Gastrocnemius medialis (tissue), 4 donors: Measurements from ENCODE around the gene CORT. TPM values are rescaled to one million over a fixed set of nuclear protein-coding genes. Genes with fewer than 3 reads are reported as not detected.

Experiments used
- ATAC-seq, 2 donors: fragments of 150-250 bp; one replicate each; pipeline ENCODE4 v1.9.1; 2016
- DNase-seq, 2 donors: peaks; one replicate each; pipeline ENCODE4 v3.0.0-alpha.2; 2019
- H3K27ac ChIP-seq, 4 donors: fragments of 200-600 bp; sonication (generic); 1 replicate in 1 of 4; 2 replicates in 3 of 4; pipeline ENCODE4 v1.5.1; 2016 to 2018; ENCODE audit warnings: mild to moderate bottlenecking in 2 of 4, moderate library complexity in 1 of 4
- H3K27me3 ChIP-seq, 3 donors: fragments of 200-600 bp; sonication (generic) in 2 of 3; 1 replicate in 1 of 3; 2 replicates in 2 of 3; pipeline versions ENCODE4 v1.5.1 to v1.6.0; 2016 to 2019; ENCODE audit warnings: mild to moderate bottlenecking in 1 of 3, moderate library complexity in 1 of 3
- H3K36me3 ChIP-seq, 2 donors: fragments of 200-600 bp; sonication (generic) in 1 of 2; one replicate each; pipeline ENCODE4 v1.5.1; 2017 to 2018
- H3K4me1 ChIP-seq, 2 donors: fragments of 200-600 bp; sonication (generic) in 1 of 2; one replicate each; pipeline ENCODE4 v1.5.1; 2016 to 2017; ENCODE audit warnings: mild to moderate bottlenecking in 2 of 2
- H3K4me3 ChIP-seq, 4 donors: fragments of 200-600 bp; sonication (generic) in 3 of 4; 1 replicate in 1 of 4; 2 replicates in 3 of 4; pipeline ENCODE4 v1.5.1; 2016 to 2019; ENCODE audit warnings: mild to moderate bottlenecking in 2 of 4
- H3K9me3 ChIP-seq, 3 donors: fragments of 200-600 bp; sonication (generic) in 2 of 3; 1 replicate in 1 of 3; 2 replicates in 2 of 3; pipeline ENCODE4 v1.5.1; 2016 to 2019
- POLR2A ChIP-seq, 2 donors: fragments of 450-650 bp; IDR thresholded peaks; one replicate each; pipeline ENCODE4 v1.6.1; 2017; ENCODE audit warnings: antibody characterized with exemption in 2 of 2, mild to moderate bottlenecking in 2 of 2, moderate library complexity in 2 of 2
- in situ Hi-C, 4 donors: fragments of 200-750 bp; cut with MboI; loops; one replicate each; pipeline versions ENCODE4 v1.15.0 to v1.8.0; 2017; ENCODE audit warnings: low sequenced_read_pairs in 4 of 4
- intact Hi-C: fragments of 100-400 bp; cut with DNase I; formaldehyde crosslinking; loops from one replicate; pipeline ENCODE4 v1.15.1; 2023; ENCODE audit warnings: low total_unique reads
- total RNA-seq, 4 donors: library from RNA; depleted of rRNA; stranded (reverse); fragments of >200 nt; gene quantifications; one replicate each; pipeline versions ENCODE4 v1.1.0 to v1.2.3, GENCODE V29; 2016
- TF ChIP-seq, protein P1 (sequence below), 5 experiments: fragments of 450-650 bp in 3 of 5; fragments of 200-600 bp in 2 of 5; sonication (generic) in 2 of 5; IDR thresholded peaks in 4 of 5; conservative IDR thresholded peaks in 1 of 5; 1 replicate in 4 of 5; 2 replicates in 1 of 5; pipeline ENCODE4 v1.5.1; 2016 to 2019; ENCODE audit warnings: antibody characterized with exemption in 5 of 5, mild to moderate bottlenecking in 3 of 5, moderate library complexity in 3 of 5

Gene CORT, protein sequence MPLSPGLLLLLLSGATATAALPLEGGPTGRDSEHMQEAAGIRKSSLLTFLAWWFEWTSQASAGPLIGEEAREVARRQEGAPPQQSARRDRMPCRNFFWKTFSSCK
- under 1 TPM in 1 of 4 donors, not detected in 3; 0.46 TPM for total RNA-seq

DNA sequence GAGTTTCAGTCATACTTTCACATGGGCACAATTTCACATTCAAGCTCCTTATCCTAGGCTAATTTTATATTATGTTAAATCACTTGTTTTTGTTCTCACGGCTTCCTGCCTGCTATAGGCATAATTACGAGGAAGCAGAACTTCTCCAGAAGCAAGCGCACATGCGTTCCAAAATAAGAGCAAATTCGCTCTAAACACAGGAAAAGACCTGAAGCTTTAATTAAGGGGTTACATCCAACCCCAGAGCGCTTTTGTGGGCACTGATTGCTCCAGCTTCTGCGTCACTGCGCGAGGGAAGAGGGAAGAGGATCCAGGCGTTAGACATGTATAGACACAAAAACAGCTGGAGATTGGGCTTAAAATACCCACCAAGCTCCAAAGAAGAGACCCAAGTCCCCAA is at the start of gene CORT:
Gene CORT (plus strand): TSS at position 281 of the 400 bp plus-strand sequence. CDS start 193 bp downstream, outside the sequence.
- Histone ChIP-seq H3K9me3 (no peaks in the 10 kb centered on the region), H3K27ac (no peak within 1 kb of the TSS), H3K4me3 (no peak within 1 kb of the TSS), H3K36me3 (no peaks in the 10 kb centered on the region), H3K4me1 (no peaks in the 10 kb centered on the region), H3K27me3 (peaks cover 9 to 10% (median 9%) of the 10 kb centered on the region in 3 donors)
- intact Hi-C loops = no loop called here
- DNase-seq (no peak), ATAC-seq (no peak)
- in situ Hi-C loops = loop anchor here in 1 of 4 donors (25.0 kb wide), 1 partner anchor 812 kb away; no protein-coding TSS in a partner anchor
- TF ChIP-seq, protein P1, sequence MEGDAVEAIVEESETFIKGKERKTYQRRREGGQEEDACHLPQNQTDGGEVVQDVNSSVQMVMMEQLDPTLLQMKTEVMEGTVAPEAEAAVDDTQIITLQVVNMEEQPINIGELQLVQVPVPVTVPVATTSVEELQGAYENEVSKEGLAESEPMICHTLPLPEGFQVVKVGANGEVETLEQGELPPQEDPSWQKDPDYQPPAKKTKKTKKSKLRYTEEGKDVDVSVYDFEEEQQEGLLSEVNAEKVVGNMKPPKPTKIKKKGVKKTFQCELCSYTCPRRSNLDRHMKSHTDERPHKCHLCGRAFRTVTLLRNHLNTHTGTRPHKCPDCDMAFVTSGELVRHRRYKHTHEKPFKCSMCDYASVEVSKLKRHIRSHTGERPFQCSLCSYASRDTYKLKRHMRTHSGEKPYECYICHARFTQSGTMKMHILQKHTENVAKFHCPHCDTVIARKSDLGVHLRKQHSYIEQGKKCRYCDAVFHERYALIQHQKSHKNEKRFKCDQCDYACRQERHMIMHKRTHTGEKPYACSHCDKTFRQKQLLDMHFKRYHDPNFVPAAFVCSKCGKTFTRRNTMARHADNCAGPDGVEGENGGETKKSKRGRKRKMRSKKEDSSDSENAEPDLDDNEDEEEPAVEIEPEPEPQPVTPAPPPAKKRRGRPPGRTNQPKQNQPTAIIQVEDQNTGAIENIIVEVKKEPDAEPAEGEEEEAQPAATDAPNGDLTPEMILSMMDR (IDR thresholded peaks at IDR 0.05 in 4 of 5, conservative IDR thresholded peaks at IDR 0.05 in 1 of 5) = no peak
- TF ChIP-seq POLR2A (IDR thresholded peaks at IDR 0.05) = no peak

DNA sequence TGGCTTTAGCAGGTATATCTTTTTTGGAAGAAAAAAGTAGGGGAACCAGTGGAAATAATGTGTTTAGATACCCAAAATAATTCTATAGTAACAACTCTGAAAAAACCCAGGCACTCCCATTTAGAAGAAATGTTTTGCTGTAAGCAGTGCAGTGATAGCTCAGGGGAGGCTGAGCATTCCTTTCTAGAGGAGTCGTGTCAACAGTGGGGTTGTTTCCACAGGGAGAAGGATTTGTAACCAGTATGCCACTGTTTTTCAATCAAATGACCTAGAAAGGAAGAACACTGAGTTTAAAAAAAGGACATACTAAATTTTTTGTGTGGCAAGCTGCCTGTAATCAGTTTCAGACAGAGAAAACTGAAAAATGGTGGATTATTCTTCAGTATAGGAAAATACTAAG is 48.5 kb upstream of the CORT start:
- intact Hi-C loops = no loop called here
- Histone ChIP-seq H3K27ac (no peak overlapping the region), H3K4me3 (no peak overlapping the region), H3K27me3 (no peaks in the 10 kb centered on the region), H3K4me1 (peaks cover 0 to 21% of the 10 kb centered on the region in 2 donors), H3K36me3 (peaks cover 0 to 49% of the 10 kb centered on the region in 2 donors), H3K9me3 (no peaks in the 10 kb centered on the region)
- DNase-seq (no peak), ATAC-seq (no peak)
- in situ Hi-C loops = no loop called here
- TF ChIP-seq, protein P1 (IDR thresholded peaks at IDR 0.05 in 4 of 5, conservative IDR thresholded peaks at IDR 0.05 in 1 of 5) = no peak
- no peak for TF ChIP-seq POLR2A (IDR thresholded peaks at IDR 0.05)

DNA sequence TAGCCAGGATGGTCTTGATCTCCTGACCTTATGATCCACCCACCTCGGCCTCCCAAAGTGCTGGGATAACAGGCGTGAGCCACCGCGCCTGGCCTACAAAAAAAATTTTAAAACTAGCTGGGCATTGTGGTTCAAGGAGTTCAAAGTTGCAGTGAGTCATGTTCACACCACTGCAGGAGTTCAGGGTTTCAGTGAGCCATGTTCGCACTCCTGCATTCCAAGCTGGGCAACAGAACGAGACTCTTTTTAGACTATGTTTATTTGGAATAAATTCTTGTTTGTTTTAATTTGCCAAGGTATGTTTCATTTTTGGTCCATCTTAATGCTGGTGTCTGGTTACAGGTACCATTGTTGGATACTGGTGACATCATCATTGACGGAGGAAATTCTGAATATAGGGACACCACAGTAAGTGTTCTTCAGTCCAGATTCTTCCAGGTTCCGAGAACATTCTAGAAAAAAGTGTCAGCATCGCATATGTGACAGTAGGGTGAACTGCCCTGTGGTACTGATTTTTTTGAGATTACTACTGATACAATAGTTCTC is 47.0 kb upstream of the CORT start:
- Histone ChIP-seq H3K4me1 (peaks cover 0 to 21% of the 10 kb centered on the region in 2 donors), H3K4me3 (no peak overlapping the region), H3K27me3 (no peaks in the 10 kb centered on the region), H3K36me3 (peaks cover 0 to 64% of the 10 kb centered on the region in 2 donors), H3K9me3 (no peaks in the 10 kb centered on the region), H3K27ac (no peak overlapping the region)
- intact Hi-C loops = no loop called here
- no peak for ATAC-seq
- DNase-seq = no peak
- in situ Hi-C loops = no loop called here
- TF ChIP-seq POLR2A (IDR thresholded peaks at IDR 0.05) = no peak
- TF ChIP-seq, protein P1 (IDR thresholded peaks at IDR 0.05 in 4 of 5, conservative IDR thresholded peaks at IDR 0.05 in 1 of 5) = no peak

DNA sequence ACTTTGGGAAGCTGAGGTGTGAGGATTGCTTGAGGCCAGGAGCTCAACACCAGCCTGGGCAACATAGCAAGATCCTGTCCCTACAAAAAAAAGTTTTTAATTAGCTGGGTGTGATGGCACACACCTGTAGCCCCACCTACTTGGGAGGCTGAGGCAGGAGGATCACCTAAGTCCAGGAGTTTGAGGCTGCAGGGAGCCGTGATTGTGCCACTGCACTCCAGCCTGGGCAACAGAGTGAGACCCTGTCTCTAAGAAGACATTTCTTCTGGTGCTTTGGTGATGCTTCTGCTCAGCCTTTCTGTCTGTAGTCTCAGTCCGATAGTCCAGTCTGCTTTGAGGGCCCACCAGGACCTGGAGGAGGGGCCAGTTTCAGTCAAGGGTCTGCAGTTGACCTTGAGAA is 42.6 kb upstream of the CORT start:
- Histone ChIP-seq H3K36me3 (peaks cover 0 to 94% of the 10 kb centered on the region in 2 donors), H3K27ac (no peak overlapping the region), H3K4me1 (no peaks in the 10 kb centered on the region), H3K9me3 (no peaks in the 10 kb centered on the region), H3K27me3 (no peaks in the 10 kb centered on the region), H3K4me3 (no peak overlapping the region)
- DNase-seq (no peak), ATAC-seq (no peak)
- in situ Hi-C loops = no loop called here
- intact Hi-C loops = no loop called here
- no peak for TF ChIP-seq POLR2A (IDR thresholded peaks at IDR 0.05)
- TF ChIP-seq, protein P1 (IDR thresholded peaks at IDR 0.05 in 4 of 5, conservative IDR thresholded peaks at IDR 0.05 in 1 of 5) = no peak
